Heart left ventricle (tissue), 16 donors: ENCODE measurements around the gene RNF180. TPM values are rescaled to one million over a fixed set of nuclear protein-coding genes. Genes with fewer than 3 reads are reported as not detected.

Source experiments
- ATAC-seq, 4 donors: fragments of 200-7000 bp; cut with Tn5 transposase; one replicate each; pipeline ENCODE4 v1.9.1; 2020 to 2022; ENCODE audit warnings: moderate library complexity in 4 of 4, mild to moderate bottlenecking in 3 of 4, moderate number of reproducible peaks in 1 of 4
- DNase-seq, 5 donors: peaks; one replicate each; pipeline ENCODE4 v3.0.0-alpha.2; 2020
- H3K27ac ChIP-seq, 12 donors: fragments of 200-600 bp; sonication (generic) in 4 of 12; one replicate each; pipeline versions ENCODE4 v1.5.0 to v1.8.0; 2016 to 2022; ENCODE audit warnings: mild to moderate bottlenecking in 2 of 12
- H3K27me3 ChIP-seq, 9 donors: fragments of 200-600 bp; sonication (generic) in 2 of 9; one replicate each; pipeline versions ENCODE4 v1.5.1 to v1.8.0; 2016 to 2022; ENCODE audit warnings: mild to moderate bottlenecking in 3 of 9
- H3K36me3 ChIP-seq, 9 donors: fragments of 200-600 bp; sonication (generic) in 2 of 9; one replicate each; pipeline versions ENCODE4 v1.5.0 to v1.8.0; 2018 to 2022; ENCODE audit warnings: mild to moderate bottlenecking in 2 of 9
- H3K4me1 ChIP-seq, 12 donors: fragments of 200-600 bp; sonication (generic) in 4 of 12; one replicate each; pipeline versions ENCODE4 v1.5.0 to v1.8.0; 2016 to 2022; ENCODE audit warnings: mild to moderate bottlenecking in 3 of 12
- H3K4me3 ChIP-seq, 12 donors: fragments of 200-600 bp; sonication (generic) in 4 of 12; one replicate each; pipeline versions ENCODE4 v1.5.0 to v1.8.0; 2017 to 2022; ENCODE audit warnings: mild to moderate bottlenecking in 9 of 12, moderate library complexity in 4 of 12
- H3K9me3 ChIP-seq, 12 donors: fragments of 200-600 bp; sonication (generic) in 4 of 12; one replicate each; pipeline versions ENCODE4 v1.5.0 to v1.8.0; 2016 to 2022; ENCODE audit warnings: mild to moderate bottlenecking in 1 of 12
- POLR2A ChIP-seq, 2 donors: fragments of 450-650 bp; IDR thresholded peaks; one replicate each; pipeline ENCODE4 v1.6.1; 2017; ENCODE audit warnings: antibody characterized with exemption in 2 of 2, mild to moderate bottlenecking in 2 of 2, moderate library complexity in 2 of 2
- WGBS, 4 donors: extraction: QIAGEN DNeasy Blood & Tissue Kit in 2 of 4; methylation state at CpG; one replicate each; pipeline versions ENCODE4 v1.1.5 to v1.1.7; 2013 to 2018; 5-methylcytosine and 5-hydroxymethylcytosine counted together
- intact Hi-C, 10 donors: fragments of 100-400 bp; cut with DNase I; formaldehyde crosslinking; loops; one replicate each; pipeline versions ENCODE4 v1.11.1 to v1.14.2; 2022
- polyA plus RNA-seq, 2 donors: library from polyadenylated mRNA; stranded (reverse); fragments of 200-250 nt; gene quantifications; one replicate each; pipeline ENCODE4 v1.2.3, GENCODE V29; 2013
- total RNA-seq, 9 donors: library from RNA; depleted of rRNA in 2 of 9; stranded (reverse); fragments of >200 nt in 2 of 9; fragmentation: NEBNext Ultra II Directional in 3 of 9; extraction: Animal tissue kit (Norgen Biotek cat#: 25700) in 3 of 9; gene quantifications; one replicate each; pipeline versions ENCODE4 v1.1.0 to v1.2.4, GENCODE V29; 2016 to 2023
- TF ChIP-seq, protein P1 (sequence below), 12 donors: fragments of 200-600 bp; sonication (generic) in 4 of 12; IDR thresholded peaks; one replicate each; pipeline versions ENCODE4 v1.5.0 to v1.8.0; 2018 to 2022; ENCODE audit warnings: antibody characterized with exemption in 12 of 12, mild to moderate bottlenecking in 5 of 12
- donor health status: ischemic (EF 13 %, LVEDD 7.1; RV severe dilation, severe dysfunction).
- donor health status: healthy with polysubstance abuse.
- donor health status: DM: no; HTN: yes; CAD: no.
- donor health status: DM: no; HTN: no; CAD: no.
- donor health status: ischemic (EF 25% LVEDD 6.9; RV normal size, moderate dysfunction).
- donor health status: ischemic (EF 25% LVEDD 5.7; RV mildly dilated, moderate dysfunction).
- donor health status: healthy.
- donor health status: DM: yes; HTN: yes; CAD: no.
- donor health status: ischemic (EF 35%, LVEDD 5.7; RV mildly dilated, moderate dysfunction).
- donor health status: nonischemic (EF 11% LVEDD 7.7; RV severe dilation, severe dysfunction).
- donor health status: DM: yes; HTN: yes; CAD: no.
- donor health status: PGD.
- donor health status: ischemic (EF 29% LVEDD 5.4; RV normal size, mild dysfunction).
- donor health status: nonischemic (EF 23%, LVEDD 6.1; RV moderate dilation, normal function).

RNF180 gene
- total and polyA plus RNA-seq, 11 donors: 2.1 to 20.4 (median 12.9) TPM

GRCh38 chr5:64292611-64293215 is 127.1 kb downstream of the RNF180 start:
- ATAC-seq: no peak
- intact Hi-C loops: no loop called here
- WGBS, 4 donors: 79 to 100% (median 85%) methylated on average over 1 to 3 of the region's 3 CpGs
- no peak for DNase-seq
- TF ChIP-seq, protein P1, sequence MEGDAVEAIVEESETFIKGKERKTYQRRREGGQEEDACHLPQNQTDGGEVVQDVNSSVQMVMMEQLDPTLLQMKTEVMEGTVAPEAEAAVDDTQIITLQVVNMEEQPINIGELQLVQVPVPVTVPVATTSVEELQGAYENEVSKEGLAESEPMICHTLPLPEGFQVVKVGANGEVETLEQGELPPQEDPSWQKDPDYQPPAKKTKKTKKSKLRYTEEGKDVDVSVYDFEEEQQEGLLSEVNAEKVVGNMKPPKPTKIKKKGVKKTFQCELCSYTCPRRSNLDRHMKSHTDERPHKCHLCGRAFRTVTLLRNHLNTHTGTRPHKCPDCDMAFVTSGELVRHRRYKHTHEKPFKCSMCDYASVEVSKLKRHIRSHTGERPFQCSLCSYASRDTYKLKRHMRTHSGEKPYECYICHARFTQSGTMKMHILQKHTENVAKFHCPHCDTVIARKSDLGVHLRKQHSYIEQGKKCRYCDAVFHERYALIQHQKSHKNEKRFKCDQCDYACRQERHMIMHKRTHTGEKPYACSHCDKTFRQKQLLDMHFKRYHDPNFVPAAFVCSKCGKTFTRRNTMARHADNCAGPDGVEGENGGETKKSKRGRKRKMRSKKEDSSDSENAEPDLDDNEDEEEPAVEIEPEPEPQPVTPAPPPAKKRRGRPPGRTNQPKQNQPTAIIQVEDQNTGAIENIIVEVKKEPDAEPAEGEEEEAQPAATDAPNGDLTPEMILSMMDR (IDR thresholded peaks at IDR 0.05): no peak
- no peak for TF ChIP-seq POLR2A (IDR thresholded peaks at IDR 0.05)
- Histone ChIP-seq H3K4me3 (no peak overlapping the region), H3K36me3 (no peaks in the 10 kb centered on the region), H3K4me1 (peaks cover 0 to 16% (median 0%) of the 10 kb centered on the region in 12 donors), H3K27ac (no peak overlapping the region), H3K27me3 (no peaks in the 10 kb centered on the region), H3K9me3 (peaks cover 0 to 26% (median 2%) of the 10 kb centered on the region in 12 donors)

- no peak for ATAC-seq
- H3K4me1 ChIP-seq: no peaks in the 10 kb centered on the region
- no peaks in the 10 kb centered on the region for H3K27me3 ChIP-seq
- no peak overlapping the region for H3K27ac ChIP-seq
- DNase-seq: no peak
- 88 to 100% (median 90%) methylated on average over 1 of the region's 1 CpG for WGBS, 4 donors
- H3K36me3 ChIP-seq: no peaks in the 10 kb centered on the region
- H3K9me3 ChIP-seq: peaks cover 0 to 20% (median 2%) of the 10 kb centered on the region in 12 donors
- no peak for TF ChIP-seq POLR2A (IDR thresholded peaks at IDR 0.05)
- TF ChIP-seq, protein P1 (IDR thresholded peaks at IDR 0.05): no peak
- intact Hi-C loops: no loop called here
- H3K4me3 ChIP-seq: no peak overlapping the region
Measured at GRCh38 chr5:64295101-64295500, 129.5 kb downstream of the RNF180 start.

DNA sequence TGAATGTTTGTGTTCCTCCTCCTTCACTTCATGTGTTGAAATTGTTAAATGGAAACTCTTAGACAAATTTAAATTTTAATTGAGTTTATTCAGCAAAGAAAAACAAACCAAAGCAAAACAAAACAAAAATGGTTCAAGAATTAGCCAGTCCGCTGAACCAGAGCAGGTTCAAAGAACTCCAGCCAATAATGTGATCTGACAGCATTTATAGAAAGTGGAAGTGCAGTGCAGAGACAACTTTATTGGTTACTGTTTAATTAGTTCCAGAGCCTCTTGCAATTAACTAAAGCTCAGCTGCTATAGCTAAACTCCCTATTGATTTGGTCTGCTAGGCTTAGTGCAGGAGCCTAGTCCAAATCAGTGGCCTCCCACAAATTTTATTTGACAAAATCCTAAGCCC is 132.9 kb downstream of the RNF180 start:
- no peak for TF ChIP-seq POLR2A (IDR thresholded peaks at IDR 0.05)
- TF ChIP-seq, protein P1 (IDR thresholded peaks at IDR 0.05): no peak
- ATAC-seq (no peak), DNase-seq (no peak)
- Histone ChIP-seq H3K4me3 (no peak overlapping the region), H3K4me1 (peaks cover 0 to 6% (median 0%) of the 10 kb centered on the region in 12 donors), H3K36me3 (no peaks in the 10 kb centered on the region), H3K9me3 (no peaks in the 10 kb centered on the region), H3K27ac (no peak overlapping the region), H3K27me3 (no peaks in the 10 kb centered on the region)
- WGBS, 4 donors: 94 to 98% (median 96%) methylated on average over 1 of the region's 1 CpG
- intact Hi-C loops: no loop called here

DNA sequence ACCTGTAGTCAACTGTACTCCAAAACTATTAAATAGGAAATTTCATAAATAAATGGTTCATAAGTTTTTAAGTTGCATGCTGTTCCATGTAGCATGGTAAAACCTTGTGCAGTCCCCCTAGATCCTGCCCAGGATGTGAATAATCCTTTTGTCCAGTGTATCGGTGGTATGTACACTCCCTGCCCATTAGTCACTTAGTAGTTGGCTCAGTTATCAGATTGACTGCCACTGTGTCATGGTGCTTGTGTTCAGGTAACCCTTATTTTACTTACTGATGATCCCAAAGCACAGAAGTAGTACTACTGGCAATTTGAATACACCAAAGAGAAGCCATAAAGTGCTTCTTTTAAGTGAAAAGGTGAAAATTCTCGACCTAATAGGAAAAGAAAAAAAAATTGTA is 134.2 kb downstream of the RNF180 start:
- H3K27ac ChIP-seq: no peak overlapping the region
- ATAC-seq (no peak), DNase-seq (no peak)
- intact Hi-C loops: no loop called here
- H3K36me3 ChIP-seq: no peaks in the 10 kb centered on the region
- peaks cover 0 to 6% (median 0%) of the 10 kb centered on the region in 12 donors for H3K4me1 ChIP-seq
- WGBS, 4 donors: 59 to 68% (median 62%) methylated on average over 2 of the region's 2 CpGs
- no peak for TF ChIP-seq POLR2A (IDR thresholded peaks at IDR 0.05)
- TF ChIP-seq, protein P1 (IDR thresholded peaks at IDR 0.05): no peak
- H3K27me3 ChIP-seq: no peaks in the 10 kb centered on the region
- H3K4me3 ChIP-seq: no peak overlapping the region
- no peaks in the 10 kb centered on the region for H3K9me3 ChIP-seq
